GM21825 (cell line): ENCODE data around the gene BCL11B.

Source experiments
- ATAC-seq: cut with Tn5 transposase; IDR thresholded peaks from one replicate; pipeline ENCODE4 v1.9.1; 2021; ENCODE audit warnings: mild to moderate bottlenecking, moderate library complexity; ENCODE audit not compliant: unreplicated experiment

BCL11B gene

DNA sequence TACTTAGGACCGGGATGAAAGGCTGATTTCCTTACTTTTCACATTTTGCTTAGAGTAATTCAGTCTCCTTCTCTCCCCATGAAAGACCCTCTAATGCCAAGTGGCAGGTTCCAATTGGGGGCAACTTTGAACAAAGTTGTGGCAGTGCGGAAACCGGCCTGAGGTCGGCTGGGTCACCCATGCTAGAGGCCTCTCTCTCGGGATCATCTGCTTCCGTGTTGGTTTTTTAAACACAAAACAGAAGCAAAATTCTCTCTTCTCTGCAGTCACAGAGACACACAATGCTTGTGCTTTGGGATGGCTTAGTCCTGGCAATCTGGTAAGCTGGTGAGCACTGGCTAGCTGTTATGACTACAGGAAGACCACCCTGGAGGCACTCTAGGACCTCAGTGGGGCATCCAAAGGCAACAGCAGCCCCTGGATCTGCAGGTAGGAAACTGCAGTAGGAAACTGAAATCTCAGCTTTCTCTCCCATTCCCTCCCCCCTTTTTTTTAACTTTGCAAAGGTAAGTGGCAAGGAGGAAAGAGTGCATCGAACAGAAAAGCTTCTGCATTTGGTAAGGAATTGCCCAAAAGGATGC is 102.1 kb downstream of the BCL11B start:
- ATAC-seq, result no peak

DNA sequence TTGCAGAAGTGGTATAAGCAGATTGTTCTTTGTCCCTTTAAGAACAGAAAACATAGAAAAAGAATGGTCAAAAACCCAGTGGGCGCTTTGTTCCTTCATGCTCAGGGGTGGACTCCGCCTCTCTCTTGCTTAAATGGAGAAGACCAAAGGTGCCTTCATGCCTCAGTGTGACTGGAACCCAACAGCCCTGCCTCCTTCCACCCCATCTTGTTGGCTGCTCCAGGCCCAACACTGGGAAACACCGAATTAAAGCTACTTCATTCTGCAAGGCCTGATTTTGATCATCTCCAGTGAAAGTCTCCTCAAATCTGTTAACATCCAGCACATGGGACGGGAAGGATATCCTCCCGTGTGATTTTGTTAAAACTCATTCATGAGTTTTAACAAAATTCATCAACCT is 103.7 kb downstream of the BCL11B start:
- ATAC-seq, result no peak

DNA sequence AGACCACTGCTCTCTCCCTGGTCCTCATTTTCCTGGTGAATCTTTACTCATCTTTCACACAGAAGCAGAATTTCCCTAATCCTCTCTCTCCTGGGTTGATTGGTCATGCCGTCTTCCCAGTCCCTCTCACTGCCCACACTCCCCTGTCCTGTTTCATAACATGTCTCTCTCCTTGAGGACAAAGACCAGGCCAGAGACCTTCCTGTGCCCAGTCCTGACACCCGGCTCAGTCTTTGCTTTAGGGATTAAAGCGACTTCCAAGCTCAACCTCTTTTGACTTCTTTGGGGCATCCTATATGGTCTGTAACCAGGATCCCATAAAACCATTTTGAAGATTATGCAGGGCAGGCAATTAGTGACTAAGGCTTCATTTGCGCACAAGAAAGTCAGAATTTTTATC is 105.5 kb downstream of the BCL11B start:
- no peak for ATAC-seq

DNA sequence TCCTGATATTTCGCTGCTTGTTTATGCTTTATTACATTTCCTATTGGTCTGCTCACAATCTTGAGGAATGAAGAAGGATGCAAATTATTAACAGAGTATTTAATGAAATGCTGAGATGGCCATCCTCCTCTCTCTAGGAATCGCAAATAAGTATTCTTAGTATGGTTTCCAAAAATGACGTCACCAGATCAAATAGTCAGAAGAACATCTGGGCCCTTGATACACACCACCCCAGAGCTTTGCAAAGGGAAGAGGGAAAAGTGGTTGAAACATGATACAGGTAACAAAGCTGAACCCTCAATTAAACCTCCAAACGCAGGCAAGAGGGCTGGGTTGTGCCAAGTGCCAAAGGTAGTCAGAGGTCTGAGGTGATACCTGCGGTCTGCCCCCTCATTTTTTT is 107.3 kb downstream of the BCL11B start:
- no peak for ATAC-seq

DNA sequence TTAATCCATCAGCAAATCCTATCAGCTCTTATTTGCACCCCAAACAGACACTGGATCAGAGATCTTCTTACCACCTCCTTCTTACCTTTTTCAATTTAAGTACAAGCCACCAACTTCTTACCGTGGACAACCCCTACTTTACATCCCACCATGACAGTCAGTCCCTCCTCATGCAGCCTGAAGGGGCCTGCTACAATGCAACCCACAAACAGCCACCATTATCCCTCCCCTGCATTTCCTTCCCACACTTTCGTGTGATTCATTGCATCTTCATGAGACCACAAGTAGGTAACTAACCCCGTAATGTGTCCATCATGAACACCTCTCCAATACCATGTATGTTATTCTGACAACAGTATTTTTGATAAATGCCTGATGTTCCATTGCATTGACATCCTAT is 108.6 kb downstream of the BCL11B start:
- no peak for ATAC-seq

DNA sequence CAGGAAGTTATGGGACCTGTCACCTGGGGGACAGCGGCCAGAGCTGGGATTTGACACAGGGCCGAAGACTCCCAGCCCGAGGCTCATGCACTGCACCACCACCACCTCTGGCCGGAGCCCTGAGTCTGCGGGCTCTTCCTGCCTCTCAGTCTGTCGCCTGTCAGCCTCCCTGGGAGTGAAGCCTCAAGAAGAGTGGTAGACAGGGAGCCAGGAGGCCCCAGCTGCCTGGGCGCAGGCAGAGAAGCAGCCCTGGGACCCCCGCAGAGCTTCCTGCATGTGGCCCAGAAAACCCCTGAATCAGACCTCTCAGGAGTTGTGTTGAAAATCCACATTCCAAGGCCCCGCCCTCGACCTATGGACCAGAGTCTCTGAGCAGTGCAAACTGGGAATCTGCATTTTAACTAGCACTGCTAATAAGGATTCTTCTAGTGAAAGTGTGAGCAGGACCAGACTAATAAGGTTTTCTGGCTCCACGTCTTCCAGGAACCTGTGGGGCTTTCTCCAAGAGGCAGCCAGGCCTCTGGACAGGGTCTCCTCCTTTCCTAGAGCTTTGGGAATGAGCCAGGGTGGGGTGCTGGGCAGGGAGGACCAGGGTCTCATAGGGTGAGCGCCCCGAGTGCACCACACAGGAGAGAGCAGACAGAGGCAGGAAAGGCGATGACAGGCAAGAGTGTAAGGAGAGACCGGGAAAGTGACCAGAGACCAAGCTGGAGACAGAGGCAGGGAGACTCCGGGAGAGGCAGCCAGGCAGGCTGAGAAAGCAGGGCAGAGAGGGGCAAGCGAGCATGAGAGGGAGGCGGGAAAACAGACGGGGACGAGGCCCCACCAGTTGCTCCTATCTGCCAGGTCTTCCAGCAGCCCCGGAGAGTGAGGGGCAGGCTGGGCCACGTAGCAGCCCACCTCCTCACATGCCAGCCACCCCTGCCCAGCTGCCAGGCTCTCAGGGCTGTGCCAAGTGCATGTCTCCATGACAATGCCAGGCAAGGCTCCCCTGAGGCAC is 112.4 kb downstream of the BCL11B start:
- no peak for ATAC-seq

DNA sequence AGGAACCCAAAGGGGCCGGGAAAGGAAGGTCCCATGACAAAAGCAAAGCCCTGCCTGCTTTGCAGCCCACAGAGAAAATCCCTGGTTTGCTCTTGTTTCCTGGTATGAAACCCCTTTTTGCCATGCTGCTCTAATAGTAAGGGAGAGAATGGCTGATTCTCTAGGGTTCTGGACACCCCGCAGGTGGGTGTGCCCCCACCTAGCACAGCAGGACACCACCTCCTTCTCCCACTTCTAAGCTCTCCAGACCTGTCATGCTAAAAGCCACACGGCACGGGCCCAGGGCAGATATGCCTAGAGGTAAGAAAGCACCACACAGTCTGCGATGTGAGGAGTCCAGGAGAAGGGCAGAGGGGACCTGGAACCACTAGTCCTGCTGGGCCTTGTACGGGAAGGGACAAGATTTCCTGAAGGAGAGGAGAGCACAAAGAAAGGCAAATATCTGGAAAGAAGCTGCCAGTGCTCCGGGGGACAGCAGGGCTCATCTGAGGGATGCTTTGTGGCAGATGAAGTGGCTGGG is 113.3 kb downstream of the BCL11B start:
- no peak for ATAC-seq

DNA sequence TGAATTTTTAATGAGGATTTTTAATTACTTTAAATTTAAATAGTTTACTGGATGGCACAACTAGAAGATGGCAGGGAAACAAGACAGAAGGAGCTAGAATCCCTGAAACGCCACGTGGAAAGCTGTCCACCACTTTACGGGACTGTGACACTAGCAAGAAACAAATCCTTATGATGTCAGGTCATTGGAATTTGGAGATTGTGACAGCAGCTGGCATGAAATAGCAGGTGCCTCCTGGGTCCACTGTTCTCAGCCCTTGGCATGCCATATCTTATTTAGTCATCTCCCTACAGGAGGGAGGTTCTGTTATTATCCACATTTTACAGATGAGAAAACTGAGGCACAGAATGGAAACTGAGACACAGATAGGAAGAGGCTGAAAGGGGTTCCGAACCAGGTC is 113.8 kb downstream of the BCL11B start:
- no peak for ATAC-seq

DNA sequence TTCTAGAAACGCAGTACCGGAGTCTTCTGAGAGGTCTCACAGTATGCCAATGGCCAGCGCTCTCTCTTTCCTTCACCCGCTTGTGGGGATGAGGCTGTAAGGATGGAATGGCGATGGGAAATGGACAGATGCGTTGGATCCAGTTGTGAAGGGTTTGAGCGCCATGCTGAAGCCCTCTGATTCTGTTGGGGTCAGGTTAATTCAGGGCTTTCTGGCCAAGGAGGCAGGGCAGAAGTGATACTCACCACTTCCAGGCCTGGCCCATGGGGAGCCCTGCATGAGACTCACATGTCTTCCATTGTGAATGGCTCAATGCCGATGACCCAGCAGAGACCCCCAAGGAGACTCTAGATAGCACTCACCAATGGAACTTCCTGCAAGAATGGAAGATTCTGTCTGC is 114.3 kb downstream of the BCL11B start:
- ATAC-seq, result no peak

DNA sequence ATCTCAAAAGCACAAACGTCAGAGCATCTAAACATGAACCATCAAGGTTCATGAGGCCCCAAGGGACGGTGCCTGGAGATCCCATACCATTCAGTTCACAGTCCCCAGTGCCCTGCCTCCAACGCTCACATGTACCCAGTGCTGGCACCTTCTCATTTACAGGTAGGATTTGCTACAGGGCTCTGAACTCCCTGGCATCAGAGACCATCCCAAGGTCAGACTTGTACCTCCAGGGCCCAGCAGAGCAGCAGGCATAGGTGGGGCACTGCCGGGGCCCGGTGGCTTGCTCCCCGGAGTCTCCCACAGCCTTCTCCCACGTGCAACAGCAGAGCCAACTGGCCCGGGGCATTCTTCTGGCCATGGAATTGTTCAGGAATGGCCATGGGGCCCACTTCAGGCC is 114.8 kb downstream of the BCL11B start:
- ATAC-seq, result no peak

DNA sequence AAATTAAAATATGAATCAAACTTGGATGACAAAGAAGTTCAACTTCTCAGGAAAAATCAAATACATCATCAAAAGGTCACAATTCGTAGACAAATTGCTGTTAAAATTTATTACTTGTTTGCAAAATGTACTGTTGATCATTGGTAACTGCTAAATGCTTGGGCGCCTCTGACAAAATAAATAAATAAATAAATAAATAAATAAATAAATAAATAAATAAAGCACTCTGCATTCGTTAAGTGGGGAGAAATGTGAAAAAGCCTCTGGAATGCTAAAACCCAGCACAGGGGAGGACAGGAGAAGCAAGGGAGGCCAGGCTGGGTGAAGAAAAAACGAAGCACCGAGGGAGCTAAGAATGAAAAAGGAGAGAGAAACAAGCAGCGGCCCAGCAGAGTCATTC is 115.2 kb downstream of the BCL11B start:
- ATAC-seq, result no peak

DNA sequence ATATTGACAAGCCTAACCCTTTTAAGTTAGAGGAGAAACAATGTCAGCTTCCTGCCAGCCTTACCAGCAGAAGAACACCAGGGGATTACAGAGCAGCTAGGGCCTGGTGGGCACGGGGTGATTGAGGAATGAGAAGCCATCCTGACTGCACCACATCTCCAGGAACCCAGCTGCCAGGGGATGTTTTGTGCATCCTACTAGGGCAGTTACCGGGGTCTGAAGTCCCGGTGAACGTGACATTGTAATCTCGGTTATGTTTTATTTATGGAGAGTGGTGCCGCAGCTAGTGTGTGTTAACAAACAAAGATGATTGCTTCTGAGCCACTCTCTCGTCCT is 115.9 kb downstream of the BCL11B start:
- ATAC-seq, result no peak

DNA sequence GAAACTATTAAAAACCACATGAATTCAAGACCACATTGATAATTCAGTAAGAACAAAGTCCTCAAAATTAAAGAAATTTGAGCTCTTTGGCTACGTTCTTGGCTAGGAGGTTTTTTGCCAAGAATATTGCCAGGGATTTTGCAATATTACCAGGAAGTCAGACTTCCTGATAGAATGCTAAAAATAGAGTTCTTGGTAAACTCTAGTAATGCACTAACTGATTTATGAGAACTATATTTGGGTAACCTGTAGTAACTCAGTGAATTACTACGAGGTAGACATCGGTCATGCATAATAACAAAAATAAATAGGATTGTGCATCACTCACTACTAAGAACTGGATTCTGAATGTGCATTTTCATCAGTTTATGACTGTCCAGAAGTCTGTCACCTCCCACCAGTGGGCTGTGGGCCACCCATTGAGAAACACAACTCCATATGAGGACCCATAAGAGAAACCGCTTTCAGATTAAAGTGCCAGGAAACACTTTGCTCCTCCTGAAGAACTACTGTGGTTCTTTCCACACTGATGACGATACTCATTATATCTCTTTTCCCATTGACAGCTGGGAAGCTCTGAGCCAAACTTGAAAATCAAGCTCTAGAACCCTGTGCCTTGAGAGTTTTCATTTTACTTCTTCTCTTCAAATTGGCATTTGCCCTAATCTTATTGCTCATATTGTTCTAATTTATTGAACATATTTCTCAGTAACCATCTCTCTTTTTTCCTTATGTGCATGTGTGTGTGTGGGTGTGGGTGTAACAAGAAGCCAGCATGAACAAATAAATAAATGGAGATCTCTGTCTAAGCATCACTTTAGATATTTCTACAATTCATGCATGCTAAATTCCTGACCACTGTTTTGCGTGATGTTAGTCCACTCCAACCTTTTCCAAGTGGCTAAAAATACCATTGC is 116.6 kb downstream of the BCL11B start:
- no peak for ATAC-seq

DNA sequence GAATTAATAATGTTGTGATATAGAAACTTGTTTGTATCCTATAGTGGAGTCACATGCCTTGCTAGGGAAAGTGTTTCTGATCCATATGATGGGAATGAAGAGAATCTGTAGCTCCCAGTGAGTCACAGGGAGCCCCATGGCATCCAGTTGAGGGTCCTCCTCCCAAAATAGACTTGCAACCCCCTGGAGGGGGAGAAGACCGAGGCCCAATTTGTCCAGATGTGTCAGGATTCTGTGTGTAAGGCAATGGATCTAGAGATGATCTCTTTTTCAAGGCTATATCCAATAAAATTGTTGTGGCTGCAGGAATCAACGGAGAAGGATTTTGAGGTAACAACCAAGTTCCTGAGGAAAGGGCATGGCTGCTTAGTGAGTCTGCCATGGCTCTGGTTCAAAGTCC is 121.8 kb downstream of the BCL11B start:
- ATAC-seq, result no peak

DNA sequence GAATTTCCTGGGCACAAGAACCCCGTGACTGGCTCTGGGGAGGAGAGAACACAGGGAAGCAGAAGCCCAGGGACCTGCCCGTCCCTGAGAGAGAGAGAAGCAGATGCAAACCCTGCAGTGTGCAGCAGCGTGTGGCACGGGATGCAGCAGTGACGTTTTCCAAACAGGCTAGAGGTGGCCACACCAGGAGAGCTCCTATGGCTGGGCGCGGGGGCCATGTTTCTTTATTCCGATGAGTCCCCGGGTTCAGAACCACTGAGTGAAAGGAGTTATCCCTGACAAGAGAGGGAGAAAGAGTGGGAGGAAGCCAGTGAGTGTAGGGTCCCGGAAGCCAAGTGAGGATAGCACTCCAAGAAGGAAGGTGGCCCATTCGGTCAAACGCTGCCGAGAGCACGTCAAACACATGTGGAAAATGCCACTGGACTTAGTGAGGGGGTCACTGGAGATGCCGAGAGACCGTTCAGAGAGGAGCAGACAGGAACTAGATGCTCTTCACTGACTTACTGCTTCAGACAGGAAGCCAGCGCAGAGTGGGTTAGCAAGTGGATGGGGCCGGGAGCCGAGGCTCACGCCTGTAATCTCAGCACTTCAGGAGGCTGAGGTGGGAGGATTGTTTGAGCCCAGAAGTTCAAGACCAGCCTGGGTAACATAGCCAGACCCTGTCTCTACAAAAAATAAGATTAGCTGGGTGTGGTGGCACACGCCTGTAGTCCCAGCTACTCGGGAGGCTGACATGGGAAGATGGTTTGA is 123.0 kb downstream of the BCL11B start:
- ATAC-seq, result no peak

DNA sequence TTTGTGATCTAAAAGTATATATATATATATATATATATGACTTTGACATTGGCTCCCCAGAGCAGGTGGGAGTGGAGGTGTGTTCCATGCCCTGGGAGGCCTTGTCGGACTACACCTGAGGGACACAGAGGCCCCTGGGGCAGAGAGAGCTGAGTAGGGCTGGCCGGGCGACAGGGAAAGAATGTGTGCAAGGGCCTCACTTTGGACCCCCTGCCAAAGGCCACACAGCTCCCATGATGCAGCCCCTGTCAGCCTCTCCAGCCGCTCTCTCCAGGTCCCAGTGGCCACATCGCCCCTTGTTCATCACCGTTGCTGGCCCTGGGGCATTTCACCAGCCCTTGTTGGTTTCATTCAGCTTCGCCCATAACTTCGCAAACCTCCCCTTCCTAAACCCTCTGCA is 123.9 kb downstream of the BCL11B start:
- ATAC-seq, result no peak

DNA sequence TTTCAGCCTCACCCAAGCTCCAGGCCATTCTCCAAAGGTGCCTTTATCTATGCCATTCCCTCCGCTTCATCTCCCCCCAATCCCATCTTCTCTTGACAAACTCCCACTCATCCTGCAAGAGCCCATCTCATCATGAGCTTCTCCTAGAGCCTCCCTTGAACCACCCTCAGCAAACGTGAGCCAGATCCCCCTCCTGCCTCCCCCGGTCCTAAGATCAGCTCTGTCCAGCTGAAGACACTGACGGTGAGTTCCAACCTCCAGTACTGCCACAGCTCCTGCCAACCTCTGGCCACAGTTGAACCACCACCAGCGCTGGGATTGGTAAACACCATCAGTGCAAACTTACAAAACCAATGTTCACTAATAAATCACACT is 124.6 kb downstream of the BCL11B start:
- no peak for ATAC-seq

DNA sequence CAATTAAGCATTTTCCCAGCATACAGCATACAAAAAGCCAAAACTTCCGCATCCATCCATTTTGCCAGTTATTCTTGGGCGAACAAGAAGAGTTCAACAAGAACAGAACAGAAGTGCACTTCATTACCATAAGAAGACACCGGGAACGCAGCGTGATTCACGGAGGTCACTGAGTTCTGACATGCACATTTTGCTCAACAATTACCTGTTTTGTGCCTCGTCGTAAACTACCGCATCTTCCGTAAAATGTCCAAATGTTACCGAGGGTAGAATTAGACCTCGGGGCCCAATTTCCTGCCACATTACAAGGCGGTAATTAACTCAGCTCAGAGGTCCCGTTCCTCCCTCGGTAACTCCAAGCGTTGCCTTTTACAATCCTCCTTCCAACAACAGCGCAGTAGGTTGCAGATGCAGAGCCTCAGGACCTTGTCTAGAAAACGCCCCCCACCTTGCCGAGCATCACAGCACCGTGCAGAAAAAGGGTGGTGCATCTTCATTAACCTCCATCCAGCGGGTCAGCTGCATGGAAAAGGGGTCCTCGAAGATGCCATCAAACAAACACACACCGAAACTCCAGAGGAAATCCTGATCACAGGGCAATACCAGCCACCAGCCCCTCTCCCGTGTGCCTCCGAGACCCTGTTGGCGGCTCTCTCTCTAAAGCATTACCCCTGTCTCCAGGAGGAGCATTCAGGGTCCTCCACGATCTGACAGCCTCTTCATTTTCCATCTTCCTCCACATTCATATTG is 125.2 kb downstream of the BCL11B start:
- ATAC-seq, result no peak

DNA sequence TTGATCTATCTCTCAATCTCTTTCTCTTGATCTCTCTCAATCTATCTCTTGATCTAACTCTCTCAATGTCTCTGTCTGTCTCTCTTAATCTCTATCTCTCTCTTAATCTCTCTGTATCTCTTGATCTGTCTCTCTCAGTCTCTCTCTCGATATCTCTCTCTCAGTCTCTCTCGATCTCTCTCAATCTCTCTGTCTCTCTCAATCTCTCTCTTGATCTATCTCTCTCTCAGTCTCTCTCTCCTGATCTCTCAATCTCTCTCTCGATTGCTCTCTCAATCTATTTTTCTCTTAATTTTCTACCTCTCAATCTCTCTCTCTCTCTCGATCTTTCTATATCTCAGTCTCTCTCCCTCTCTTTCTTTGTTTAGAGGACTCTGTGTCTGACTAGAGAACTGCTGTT is 126.7 kb downstream of the BCL11B start:
- ATAC-seq, result no peak

DNA sequence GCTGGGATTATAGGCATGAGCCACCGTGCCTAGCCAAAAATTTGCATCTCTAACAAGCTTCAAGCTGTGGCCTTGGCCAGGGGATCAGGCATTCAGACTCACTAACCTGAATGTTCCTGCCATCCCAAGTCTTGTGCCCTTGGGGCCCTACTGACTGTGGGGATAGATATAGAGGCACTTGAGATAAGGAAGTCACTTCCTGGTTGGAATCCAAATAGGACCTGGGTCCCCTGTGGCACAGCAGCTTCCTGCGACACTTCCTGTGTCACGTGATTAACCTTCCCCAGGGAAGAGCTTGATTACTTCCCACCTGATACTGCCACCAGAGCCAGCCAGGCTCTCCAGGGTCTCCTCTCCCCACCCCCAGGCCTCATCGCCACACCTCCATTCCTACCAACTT is 128.2 kb downstream of the BCL11B start:
- no peak for ATAC-seq
